K562 (cell line): ENCODE results near the gene ZNF235. TPM values are rescaled to one million over a fixed set of nuclear protein-coding genes. Genes with fewer than 3 reads are reported as not detected.

ENCODE experiments used
- ATF3 ChIP-seq, 2 experiments: fragments of 450-650 bp in 1 of 2; sonication (generic) in 1 of 2; formaldehyde crosslinking in 1 of 2; IDR thresholded peaks in 1 of 2; conservative IDR thresholded peaks in 1 of 2; 2 replicates each; pipeline versions ENCODE4 v1.6.1 to v1.8.1; 2016 to 2023; ENCODE audit warnings: mild to moderate bottlenecking in 2 of 2, moderate library complexity in 2 of 2, inconsistent platforms in 1 of 2, missing genetic modification reagents in 1 of 2
- CBX1 ChIP-seq: sonication (generic); IDR thresholded peaks from 2 replicates; pipeline ENCODE4 v1.6.1; 2016; ENCODE audit warnings: antibody characterized with exemption, low read depth, mild to moderate bottlenecking
- CREB3L1 ChIP-seq: fragments of 450-650 bp; IDR thresholded peaks from 2 replicates; pipeline ENCODE4 v1.6.1; 2014; ENCODE audit warnings: low read depth, mild to moderate bottlenecking, moderate library complexity, borderline replicate concordance
- E2F1 ChIP-seq: sonication (generic); formaldehyde crosslinking; IDR thresholded peaks from 2 replicates; pipeline ENCODE4 v1.8.1; 2023; ENCODE audit warnings: mild to moderate bottlenecking, missing genetic modification reagents, moderate library complexity
- EGR1 ChIP-seq: fragments of 450-650 bp; conservative IDR thresholded peaks from 2 replicates; pipeline ENCODE4 v1.6.1; 2017; ENCODE audit warnings: mild to moderate bottlenecking
- ILK ChIP-seq: fragments of 450-650 bp; IDR thresholded peaks from 2 replicates; pipeline ENCODE4 v1.6.1; 2016; ENCODE audit warnings: missing genetic modification characterization, low read depth, mild to moderate bottlenecking, missing compliant biosample characterization, moderate library complexity, borderline replicate concordance
- JUNB ChIP-seq: fragments of 450-650 bp; formaldehyde crosslinking; conservative IDR thresholded peaks from 2 replicates; pipeline ENCODE4 v1.4.0; 2020; ENCODE audit warnings: mild to moderate bottlenecking
- KDM4B ChIP-seq, 2 experiments: fragments of 450-650 bp in 1 of 2; sonication (generic) in 1 of 2; IDR thresholded peaks; 2 replicates each; pipeline ENCODE4 v1.6.1; 2016 to 2017; ENCODE audit warnings: borderline replicate concordance in 2 of 2, antibody characterized with exemption in 1 of 2, low read depth in 1 of 2, mild to moderate bottlenecking in 1 of 2
- L3MBTL2 ChIP-seq: fragments of 450-650 bp; IDR thresholded peaks from 2 replicates; pipeline ENCODE4 v1.6.1; 2016; ENCODE audit warnings: mild to moderate bottlenecking, moderate library complexity
- MEF2A ChIP-seq: IDR thresholded peaks from 2 replicates; pipeline ENCODE4 v1.6.1; 2011; ENCODE audit warnings: low read depth, mild to moderate bottlenecking, low read length, moderate library complexity; ENCODE audit not compliant: control insufficient read depth
- RNF2 ChIP-seq: sonication (generic); IDR thresholded peaks from 2 replicates; pipeline ENCODE4 v1.6.1; 2016
- SIX5 ChIP-seq, 2 experiments: IDR thresholded peaks; 2 replicates each; pipeline ENCODE4 v1.6.1; 2011; ENCODE audit warnings: low read length in 2 of 2, borderline replicate concordance in 1 of 2, low read depth in 1 of 2, mild to moderate bottlenecking in 1 of 2, moderate library complexity in 1 of 2; ENCODE audit not compliant: insufficient read depth in 1 of 2
- SPI1 ChIP-seq: IDR thresholded peaks from 2 replicates; pipeline ENCODE4 v1.6.1; 2011; ENCODE audit warnings: low read depth, low read length, control low read depth, borderline replicate concordance
- SRSF7 ChIP-seq: fragments of 200-400 bp; formaldehyde crosslinking; optimal IDR thresholded peaks from 2 replicates; pipeline ENCODE3; 2017; ENCODE audit warnings: mild to moderate bottlenecking, low read depth, low read length
- SUPT5H ChIP-seq: fragments of 450-650 bp; IDR thresholded peaks from 2 replicates; pipeline ENCODE4 v1.6.1; 2016
- UBTF ChIP-seq, 2 experiments: IDR thresholded peaks; 2 replicates each; pipeline ENCODE4 v1.6.1; 2012; ENCODE audit warnings: improper control_type of control experiment in 2 of 2, low read depth in 2 of 2, low read length in 2 of 2, borderline replicate concordance in 1 of 2
- XRCC3 ChIP-seq: fragments of 450-650 bp; IDR thresholded peaks from 2 replicates; pipeline ENCODE4 v1.6.1; 2017; ENCODE audit warnings: mild to moderate bottlenecking, moderate library complexity
- YY1 ChIP-seq, 3 experiments: IDR thresholded peaks; 2 replicates each; pipeline ENCODE4 v1.6.1; 2011; ENCODE audit warnings: low read length in 2 of 3, mild to moderate bottlenecking in 2 of 3, moderate library complexity in 2 of 3, borderline replicate concordance in 1 of 3, control low read depth in 1 of 3, low read depth in 1 of 3; ENCODE audit not compliant: insufficient read depth in 3 of 3, insufficient replicate concordance in 2 of 3, control insufficient read depth in 1 of 3, insufficient read length in 1 of 3; ENCODE audit errors: extremely low read depth in 1 of 3
- ZFP1 ChIP-seq: fragments of 450-650 bp; formaldehyde crosslinking; IDR thresholded peaks from 2 replicates; pipeline ENCODE4 v1.4.0; 2020; ENCODE audit warnings: mild to moderate bottlenecking, mixed read lengths
- ZNF140 ChIP-seq: fragments of 250-450 bp; sonication (Bioruptor Pico); IDR thresholded peaks from 2 replicates; pipeline ENCODE4 v1.8.0; 2021; ENCODE audit warnings: moderate library complexity, mild to moderate bottlenecking, inconsistent platforms
- ZNF165 ChIP-seq: fragments of 250-450 bp; sonication (Bioruptor Pico); IDR thresholded peaks from 2 replicates; pipeline ENCODE4 v1.4.0; 2020; ENCODE audit warnings: borderline replicate concordance
- polyA plus RNA-seq, 8 experiments: library from polyadenylated mRNA; depleted of rRNA in 4 of 8; stranded (reverse) in 5 of 8; unstranded in 3 of 8; fragments of >200 nt; fragmentation: Nextera tagmentation in 2 of 8; fragmentation: Illumina TruSeq in 1 of 8; extraction: Ambion mirVana in 2 of 8; extraction: Trizol in 1 of 8; gene quantifications; 2 replicates each; pipeline versions ENCODE4 v1.2.1 to v1.2.3, GENCODE V29; 2011 to 2014; ENCODE audit warnings: inconsistent platforms in 1 of 8, missing spikeins in 1 of 8
- total RNA-seq, 7 experiments: library from RNA; depleted of rRNA in 6 of 7; stranded (reverse); fragments of >200 nt in 6 of 7; fragmentation: Illumina TruSeq in 2 of 7; extraction: Trizol in 2 of 7; gene quantifications; 2 replicates each; pipeline versions ENCODE4 v1.2.1 to v1.2.3, GENCODE V29; 2011 to 2021; ENCODE audit warnings: low replicate concordance in 1 of 7

The ZNF235 gene
- total and polyA plus RNA-seq, 9 of the 15 experiments (the other 6 are each of a cell fraction or from before 2014, with no cell fraction given): 0.68 to 2.9 (median 1.3) TPM

DNA sequence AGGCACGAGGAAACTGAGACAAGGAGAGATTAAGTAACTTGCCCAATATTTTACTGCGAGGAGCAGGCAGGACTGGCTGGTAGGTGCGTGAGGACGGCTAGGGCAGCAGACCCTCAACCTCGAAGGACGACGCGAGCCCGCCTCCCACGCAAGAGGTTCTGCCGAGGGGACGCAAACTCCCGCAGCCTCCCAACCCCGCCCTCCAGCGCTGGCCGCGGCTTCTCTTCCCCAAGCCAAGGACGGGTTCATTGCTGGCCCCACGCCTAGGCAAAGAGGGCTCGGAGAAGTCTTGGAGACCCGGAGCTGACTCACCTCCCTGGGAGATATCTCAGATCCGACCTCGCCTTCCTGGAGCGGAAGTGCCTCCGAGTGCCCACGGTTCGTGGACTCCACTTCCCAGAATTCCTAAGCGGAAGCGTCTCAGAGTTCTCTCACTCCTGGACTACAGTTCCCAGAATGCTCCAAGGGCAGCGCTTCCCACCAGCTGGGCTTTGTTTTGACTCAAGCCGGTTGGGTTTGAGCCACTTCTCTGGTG, at the start of gene ZNF235 (continued):
- no peak for TF ChIP-seq ILK (tag)
- TF ChIP-seq ZNF140 (CRISPR knock-in tag): no peak
- TF ChIP-seq CREB3L1: peak; percentile 75; the same call in 1 of the 2 replicates
- no peak for TF ChIP-seq MEF2A
- TF ChIP-seq SUPT5H: peak; percentile 53; the same call in 1 of the 2 replicates
- TF ChIP-seq KDM4B (IDR thresholded peaks at IDR 0.05; ENCODE audit: borderline replicate concordance in 2 of 2, low read depth in 1 of 2): peak in 1 of 2 experiments; percentile 91; a peak in 2 of 4 replicates
- peak in 2 of 3 experiments; percentile 22 to 34 for TF ChIP-seq YY1 (IDR thresholded peaks at IDR 0.05; ENCODE audit: borderline replicate concordance in 1 of 3, control insufficient read depth in 1 of 3, extremely low read depth in 1 of 3, insufficient read depth in 3 of 3, insufficient read length in 1 of 3, insufficient replicate concordance in 2 of 3, low read depth in 1 of 3, low read length in 2 of 3)
- peak; percentile 89 to 92; a peak in 3 of 4 replicates for TF ChIP-seq UBTF (IDR thresholded peaks at IDR 0.05; ENCODE audit: borderline replicate concordance in 1 of 2, low read depth in 2 of 2, low read length in 2 of 2)
- peak; percentile 47; the same call in 1 of the 2 replicates for TF ChIP-seq RNF2
- TF ChIP-seq ZNF165 (CRISPR knock-in tag): no peak
- TF ChIP-seq XRCC3: no peak
- TF ChIP-seq JUNB (CRISPR knock-in tag): no peak
- TF ChIP-seq SIX5 (IDR thresholded peaks at IDR 0.05; ENCODE audit: borderline replicate concordance in 1 of 2, insufficient read depth in 1 of 2, low read depth in 1 of 2, low read length in 2 of 2): peak; percentile 90 to 92
- TF ChIP-seq ATF3 (IDR thresholded peaks at IDR 0.05): peak; percentile 84
- TF ChIP-seq ATF3 (CRISPR knock-in tag; conservative IDR thresholded peaks at IDR 0.05): peak; percentile 80; the same call in 1 of the 2 replicates
- peak; percentile 69 for TF ChIP-seq EGR1
- no peak for TF ChIP-seq SRSF7
- peak; percentile 62 for TF ChIP-seq L3MBTL2
- TF ChIP-seq E2F1 (CRISPR knock-in tag): no peak
- no peak for TF ChIP-seq ZFP1 (CRISPR knock-in tag)
- TF ChIP-seq CBX1: 0 out of 2 replicates have a peak, but pooled peaks have one; percentile 32
- TF ChIP-seq SPI1: peak; percentile 92
